ENCODE measurements around the gene JMJD1C. TPM values are rescaled to one million over a fixed set of nuclear protein-coding genes. Genes with fewer than 3 reads are reported as not detected.
"Not testable (repeated sequence)": the region's sequence is repeated elsewhere in the genome, so short reads cannot be mapped to it uniquely, and the experiment has no call there.

JMJD1C gene
- total RNA-seq, 2 donors from 2014 or later = 91.8 to 103 TPM

DNA sequence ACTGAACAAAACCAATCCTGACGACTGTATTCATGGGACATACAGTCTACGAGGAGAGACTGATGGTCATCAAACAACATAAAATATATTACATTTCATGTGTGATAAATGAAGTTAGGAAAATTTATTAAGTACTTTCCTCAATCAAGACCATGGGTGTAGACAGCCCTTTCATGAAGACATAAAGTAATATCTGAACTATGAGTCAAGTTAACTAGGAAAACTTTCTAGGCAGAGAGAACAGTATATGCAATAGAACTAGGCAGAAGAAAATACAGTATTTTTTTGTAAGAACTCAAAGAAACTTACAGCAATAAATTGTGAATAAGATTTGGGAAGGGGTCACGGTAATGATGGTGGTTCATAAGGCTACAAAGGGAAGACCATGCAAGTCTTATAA is 112.8 kb downstream of the JMJD1C start:
- 94 to 99% methylated on average over 3 of the region's 3 CpGs for WGBS, 2 donors
- DNase-seq = no peak
- no peak for TF ChIP-seq POLR2A (IDR thresholded peaks at IDR 0.05)
- TF ChIP-seq, protein P1, sequence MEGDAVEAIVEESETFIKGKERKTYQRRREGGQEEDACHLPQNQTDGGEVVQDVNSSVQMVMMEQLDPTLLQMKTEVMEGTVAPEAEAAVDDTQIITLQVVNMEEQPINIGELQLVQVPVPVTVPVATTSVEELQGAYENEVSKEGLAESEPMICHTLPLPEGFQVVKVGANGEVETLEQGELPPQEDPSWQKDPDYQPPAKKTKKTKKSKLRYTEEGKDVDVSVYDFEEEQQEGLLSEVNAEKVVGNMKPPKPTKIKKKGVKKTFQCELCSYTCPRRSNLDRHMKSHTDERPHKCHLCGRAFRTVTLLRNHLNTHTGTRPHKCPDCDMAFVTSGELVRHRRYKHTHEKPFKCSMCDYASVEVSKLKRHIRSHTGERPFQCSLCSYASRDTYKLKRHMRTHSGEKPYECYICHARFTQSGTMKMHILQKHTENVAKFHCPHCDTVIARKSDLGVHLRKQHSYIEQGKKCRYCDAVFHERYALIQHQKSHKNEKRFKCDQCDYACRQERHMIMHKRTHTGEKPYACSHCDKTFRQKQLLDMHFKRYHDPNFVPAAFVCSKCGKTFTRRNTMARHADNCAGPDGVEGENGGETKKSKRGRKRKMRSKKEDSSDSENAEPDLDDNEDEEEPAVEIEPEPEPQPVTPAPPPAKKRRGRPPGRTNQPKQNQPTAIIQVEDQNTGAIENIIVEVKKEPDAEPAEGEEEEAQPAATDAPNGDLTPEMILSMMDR (IDR thresholded peaks at IDR 0.05) = no peak

DNA sequence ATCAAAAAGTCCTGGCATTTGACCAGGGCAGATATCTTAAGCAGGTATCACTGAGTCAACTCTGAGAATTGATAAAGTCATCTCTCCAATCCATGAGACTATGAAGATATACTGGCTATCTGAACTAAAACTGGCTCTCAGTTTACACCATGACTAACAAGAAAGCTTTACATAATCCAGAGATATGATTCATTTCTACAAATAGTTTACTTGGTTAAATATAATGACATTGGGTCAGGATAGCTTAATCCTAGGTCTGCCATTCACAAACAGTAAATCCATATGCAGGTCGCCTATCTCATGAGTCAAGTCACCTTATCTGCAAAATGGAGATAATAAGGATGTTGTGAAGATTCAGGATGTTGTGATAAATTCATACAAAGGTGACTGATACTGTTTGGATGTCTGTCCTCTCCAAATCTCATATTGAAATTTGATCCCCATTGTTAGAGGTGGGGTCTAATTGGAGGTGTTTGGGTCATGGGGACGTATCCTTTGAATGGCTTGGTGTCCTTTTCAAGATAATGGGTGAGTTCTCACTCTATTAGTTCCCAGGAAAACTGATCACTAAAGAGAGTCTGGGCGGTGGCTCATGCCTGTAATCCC is 117.4 kb downstream of the JMJD1C start:
- ATAC-seq (no peak), DNase-seq (no peak)
- H3K27ac ChIP-seq = no peak overlapping the region
- no peaks in the 10 kb centered on the region for H3K9me3 ChIP-seq
- 70 to 91% methylated on average over 3 of the region's 3 CpGs for WGBS, 2 donors
- intact Hi-C loops (cut with DNase I) = no loop called here
- TF ChIP-seq POLR2A (IDR thresholded peaks at IDR 0.05) = no peak
- TF ChIP-seq, protein P1 (IDR thresholded peaks at IDR 0.05) = no peak
- no peaks in the 10 kb centered on the region for H3K4me1 ChIP-seq
- no peaks in the 10 kb centered on the region for H3K36me3 ChIP-seq (replicated peaks in 1 of 2; ENCODE audit: insufficient read depth in 1 of 2, low read depth in 2 of 2)
- H3K4me3 ChIP-seq = no peak overlapping the region
- H3K27me3 ChIP-seq = no peaks in the 10 kb centered on the region

More for the DNA sequence above, 112.8 kb downstream of the JMJD1C start:
- Histone ChIP-seq H3K4me1 (no peaks in the 10 kb centered on the region), H3K9me3 (no peaks in the 10 kb centered on the region), H3K27ac (no peak overlapping the region), H3K4me3 (no peak overlapping the region), H3K36me3 (replicated peaks in 1 of 2; ENCODE audit: insufficient read depth in 1 of 2, low read depth in 2 of 2) (no peaks in the 10 kb centered on the region), H3K27me3 (no peaks in the 10 kb centered on the region)
- intact Hi-C loops (cut with DNase I) = no loop called here
- no peak for ATAC-seq

- Histone ChIP-seq H3K36me3 (replicated peaks in 1 of 2; ENCODE audit: insufficient read depth in 1 of 2, low read depth in 2 of 2) (no peaks in the 10 kb centered on the region), H3K27me3 (no peaks in the 10 kb centered on the region), H3K4me1 (no peaks in the 10 kb centered on the region), H3K4me3 (no peak overlapping the region), H3K27ac (no peak overlapping the region), H3K9me3 (no peaks in the 10 kb centered on the region)
- ATAC-seq (no peak), DNase-seq (no peak)
- TF ChIP-seq, protein P1 (IDR thresholded peaks at IDR 0.05) = no peak
- no peak for TF ChIP-seq POLR2A (IDR thresholded peaks at IDR 0.05)
- intact Hi-C loops (cut with DNase I) = no loop called here
Measured at GRCh38 chr10:63346015-63346441, 119.7 kb downstream of the JMJD1C start.

DNA sequence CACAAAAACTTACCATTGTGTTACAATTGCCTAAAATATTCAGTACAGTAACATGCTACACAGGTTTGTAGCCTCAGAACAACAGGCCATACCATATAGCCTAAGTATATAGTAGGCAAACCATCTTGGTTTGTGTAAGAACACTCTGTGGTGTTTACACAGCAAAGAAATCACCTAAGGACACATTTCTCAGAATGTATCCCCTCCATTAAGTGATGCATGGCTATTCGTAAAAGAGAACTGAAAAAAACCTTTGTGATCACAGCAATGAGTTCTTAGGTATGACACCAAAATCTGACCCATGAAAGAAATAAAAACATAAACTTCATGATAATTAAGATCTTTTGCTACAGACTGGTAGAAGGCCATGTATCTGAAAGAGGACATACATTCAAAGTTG is 121.5 kb downstream of the JMJD1C start:
- 88 to 96% methylated on average over 1 of the region's 1 CpG for WGBS, 2 donors
- no peak for ATAC-seq
- Histone ChIP-seq H3K4me3 (no peak overlapping the region), H3K36me3 (replicated peaks in 1 of 2; ENCODE audit: insufficient read depth in 1 of 2, low read depth in 2 of 2) (no peaks in the 10 kb centered on the region), H3K9me3 (no peaks in the 10 kb centered on the region), H3K4me1 (no peaks in the 10 kb centered on the region), H3K27ac (no peak overlapping the region), H3K27me3 (no peaks in the 10 kb centered on the region)
- intact Hi-C loops (cut with DNase I) = no loop called here
- DNase-seq = no peak
- no peak for TF ChIP-seq POLR2A (IDR thresholded peaks at IDR 0.05)
- TF ChIP-seq, protein P1 (IDR thresholded peaks at IDR 0.05) = no peak

DNA sequence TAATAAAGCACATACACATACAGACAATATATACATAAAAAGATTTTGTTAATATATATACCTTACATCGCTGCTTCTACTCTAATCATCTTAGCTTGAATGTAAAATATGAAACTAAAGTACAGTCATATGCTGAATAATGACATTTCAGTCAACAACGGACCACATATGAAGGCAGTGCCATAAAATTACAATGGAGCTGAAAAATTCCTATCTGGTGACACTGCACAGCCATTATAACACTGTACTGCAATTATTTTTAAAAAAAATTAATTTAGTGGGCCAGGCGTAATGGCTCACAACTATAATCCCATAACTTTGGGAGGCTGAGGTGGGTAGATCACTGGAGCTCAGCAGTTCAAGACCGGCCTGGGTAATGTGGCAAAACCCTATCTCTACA is 122.3 kb downstream of the JMJD1C start:
- intact Hi-C loops (cut with DNase I) = no loop called here
- H3K4me3 ChIP-seq = no peak overlapping the region
- ATAC-seq (no peak), DNase-seq (no peak)
- H3K27ac ChIP-seq = no peak overlapping the region
- H3K4me1 ChIP-seq = no peaks in the 10 kb centered on the region
- no peaks in the 10 kb centered on the region for H3K9me3 ChIP-seq
- H3K27me3 ChIP-seq = no peaks in the 10 kb centered on the region
- 92 to 94% methylated on average over 4 of the region's 4 CpGs for WGBS, 2 donors
- no peaks in the 10 kb centered on the region for H3K36me3 ChIP-seq (replicated peaks in 1 of 2; ENCODE audit: insufficient read depth in 1 of 2, low read depth in 2 of 2)
- TF ChIP-seq, protein P1 (IDR thresholded peaks at IDR 0.05) = no peak
- TF ChIP-seq POLR2A (IDR thresholded peaks at IDR 0.05) = no peak

DNA sequence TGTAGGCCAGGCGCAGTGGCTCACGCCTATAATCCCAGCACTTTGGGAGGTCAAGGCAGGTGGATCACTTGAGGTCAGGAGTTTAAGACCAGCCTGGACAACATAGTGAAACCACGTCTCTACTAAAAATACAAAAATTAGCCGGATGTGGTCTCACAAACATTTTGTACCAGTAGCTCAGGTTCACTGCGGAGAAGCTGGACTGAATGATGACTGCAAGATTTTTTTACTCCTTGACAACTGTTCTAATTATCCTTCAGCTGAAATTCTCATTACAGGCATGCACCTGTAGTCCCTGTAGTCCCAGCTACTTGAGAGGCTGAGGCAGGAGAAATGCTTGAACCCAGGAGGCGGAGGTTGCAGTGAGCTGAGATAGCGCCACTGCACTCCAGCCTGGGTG is 126.1 kb downstream of the JMJD1C start:
- intact Hi-C loops (cut with DNase I); H3K27ac ChIP-seq; H3K4me1 ChIP-seq; H3K36me3 ChIP-seq (replicated peaks in 1 of 2; ENCODE audit: insufficient read depth in 1 of 2, low read depth in 2 of 2); H3K9me3 ChIP-seq; H3K4me3 ChIP-seq; H3K27me3 ChIP-seq; ATAC-seq; DNase-seq: not testable (repeated sequence)
- WGBS, 2 donors = 97% methylated on average over 7 of the region's 7 CpGs
